CD4-positive, alpha-beta T cell (primary cell): ENCODE measurements around the gene FTSJ1. TPM values are rescaled to one million over a fixed set of nuclear protein-coding genes. Genes with fewer than 3 reads are reported as not detected.
"Not testable (repeated sequence)": the region's sequence is repeated elsewhere in the genome, so short reads cannot be mapped to it uniquely, and the experiment has no call there.

Experiments
- ATAC-seq: fragments of 200-7000 bp; cut with Tn5 transposase; one replicate; pipeline ENCODE4 v1.10.0; 2022; ENCODE audit warnings: mild to moderate bottlenecking; ENCODE audit not compliant: poor library complexity
- CTCF ChIA-PET: fragments of 350-600 bp; sonication (Branson Sonifier 250); formaldehyde crosslinking; loops from one replicate; lab custom pipeline; 2021; ENCODE audit warnings: antibody characterized with exemption, inconsistent platforms; lab: Charles Lee
- POLR2A ChIA-PET: fragments of 350-600 bp; sonication (Branson Sonifier 250); formaldehyde crosslinking; loops from one replicate; lab custom pipeline; 2021; ENCODE audit warnings: antibody characterized with exemption, inconsistent platforms; lab: Charles Lee
- DNase-seq, 14 experiments: peaks; one replicate each; pipeline ENCODE4 v3.0.0-alpha.2; 2013 to 2020; ENCODE audit warnings: mixed read lengths in 2 of 14
- H3K27ac ChIP-seq, 2 donors: one replicate each; pipeline versions ENCODE4 v1.5.1 to v1.7.0; 2013; ENCODE audit warnings: low read length in 2 of 2, low read depth in 1 of 2, mild to moderate bottlenecking in 1 of 2
- H3K27me3 ChIP-seq, 2 experiments: 1 replicate in 1 of 2; 2 replicates in 1 of 2; pipeline versions ENCODE4 v1.6.1 to v1.7.0; 2013; ENCODE audit warnings: low read length in 2 of 2, control low read depth in 1 of 2, mild to moderate bottlenecking in 1 of 2, moderate library complexity in 1 of 2; ENCODE audit not compliant: insufficient read depth in 2 of 2, control insufficient read depth in 1 of 2
- H3K36me3 ChIP-seq: one replicate; pipeline ENCODE4 v1.6.1; 2013; ENCODE audit warnings: low read length, control low read depth; ENCODE audit not compliant: insufficient read depth
- H3K4me1 ChIP-seq: one replicate; pipeline ENCODE4 v1.6.1; 2013; ENCODE audit warnings: low read length, control low read depth; ENCODE audit not compliant: insufficient read depth
- H3K4me3 ChIP-seq: one replicate; pipeline ENCODE4 v1.5.1; 2013; ENCODE audit warnings: mild to moderate bottlenecking, low read length, moderate library complexity
- H3K9me3 ChIP-seq, 2 experiments: 1 replicate in 1 of 2; 2 replicates in 1 of 2; pipeline versions ENCODE4 v1.6.1 to v1.7.0; 2013; ENCODE audit warnings: low read length in 2 of 2, mild to moderate bottlenecking in 2 of 2, control low read depth in 1 of 2, moderate library complexity in 1 of 2; ENCODE audit not compliant: control insufficient read depth in 1 of 2, insufficient read depth in 1 of 2
- H3K27ac Mint-ChIP-seq: one replicate; pipeline ENCODE4 v1.8.0; 2020; ENCODE audit warnings: mixed read lengths
- H3K27me3 Mint-ChIP-seq: one replicate; pipeline ENCODE4 v1.8.0; 2021; ENCODE audit warnings: mixed read lengths
- H3K36me3 Mint-ChIP-seq: one replicate; pipeline ENCODE4 v1.8.0; 2021; ENCODE audit warnings: low read depth, mixed read lengths
- H3K4me1 Mint-ChIP-seq: one replicate; pipeline ENCODE4 v1.8.0; 2021; ENCODE audit warnings: low read depth, mixed read lengths
- H3K4me3 Mint-ChIP-seq: one replicate; pipeline ENCODE4 v1.8.0; 2020; ENCODE audit warnings: mild to moderate bottlenecking, mixed read lengths
- H3K9me3 Mint-ChIP-seq: one replicate; pipeline ENCODE4 v1.8.0; 2020; ENCODE audit warnings: mixed read lengths
- CTCF ChIP-seq: fragments of 200-600 bp; IDR thresholded peaks from one replicate; pipeline ENCODE4 v1.8.0; 2022; ENCODE audit warnings: antibody characterized with exemption, mild to moderate bottlenecking
- intact Hi-C, 2 experiments: fragments of 100-400 bp; cut with DNase I in 1 of 2; cut with micrococcal nuclease in 1 of 2; formaldehyde crosslinking; loops; one replicate each; pipeline versions ENCODE4 v1.15.1 to v1.9.0; 2023 to 2025; cut with DNase I, micrococcal nuclease
- polyA plus RNA-seq, 2 donors: library from polyadenylated mRNA; unstranded; fragments of 120-200 nt; gene quantifications; one replicate each; pipeline ENCODE4 v1.2.1, GENCODE V29; 2013
- total RNA-seq, 174 experiments: library from RNA in 2 of 174; stranded (reverse) in 2 of 174; gene quantifications; one replicate each; pipeline ENCODE4 v1.2.3 and lab custom pipeline; 2021 to 2026

FTSJ1 gene
- total RNA-seq, result 10 to 100 TPM; 60.0 to 61.0 TPM
- 39.3 TPM for polyA plus RNA-seq (2013, experiment 1 of 2)
- 43.5 TPM for polyA plus RNA-seq (2013, experiment 2 of 2)
- total RNA-seq (lab: John Stamatoyannopoulos, UW), result 37.0 to 170 (median 61.6) reads per million in 172 experiments

GRCh38 chrX:48475774-48476577 lies at the start of gene FTSJ1:
Gene FTSJ1, plus strand, starts transcription at chrX:48476199. Its CDS starts 1,849 bp downstream, at chrX:48478048.
- no peaks in the 10 kb centered on the region for H3K27me3 Mint-ChIP-seq
- H3K4me3 ChIP-seq, result peak within 1 kb of the TSS; percentile 92
- H3K4me1 Mint-ChIP-seq, result peaks cover 27% of the 10 kb centered on the region
- no peaks in the 10 kb centered on the region for H3K27me3 ChIP-seq
- H3K9me3 Mint-ChIP-seq, result no peaks in the 10 kb centered on the region
- DNase-seq (peak; percentile 77 to 97 (median 84)), ATAC-seq (peak; percentile 90)
- peaks cover 30% of the 10 kb centered on the region for H3K36me3 Mint-ChIP-seq
- no peak for TF ChIP-seq CTCF
- ChIA-PET POLR2A (interaction anchor here (0.7 to 3.0 kb wide), 5 partner anchors 32 to 326 kb away, joined by 3 to 13 read pairs (median 3); partner anchors contain the start of genes HDAC6, RBM3 and TBC1D25), CTCF (no interaction called here)
- H3K27ac ChIP-seq, result peak within 1 kb of the TSS; percentile 73 to 79
- intact Hi-C loops, result loop anchor here (2.0 to 10.0 kb wide), 6 partner anchors 33 to 821 kb away; partner anchors contain the start of genes EBP (in 2 of the 2), TBC1D25 (in 2 of the 2), ELK1 (in 1 of the 2) and PORCN (in 1 of the 2)
- H3K4me1 ChIP-seq, result peaks cover 22% of the 10 kb centered on the region
- no peaks in the 10 kb centered on the region for H3K9me3 ChIP-seq
- H3K36me3 ChIP-seq, result peaks cover 19% of the 10 kb centered on the region
- peak within 1 kb of the TSS; percentile 90 for H3K4me3 Mint-ChIP-seq
- H3K27ac Mint-ChIP-seq, result peak within 1 kb of the TSS; percentile 74

GRCh38 chrX:48427027-48427716 lies 48.8 kb upstream of the FTSJ1 start:
- CTCF ChIA-PET, result not testable (repeated sequence)

GRCh38 chrX:48429606-48430005 lies 46.4 kb upstream of the FTSJ1 start:
- intact Hi-C loops, H3K4me3 ChIP-seq, POLR2A ChIA-PET, H3K27ac ChIP-seq, H3K4me1 Mint-ChIP-seq, H3K27ac Mint-ChIP-seq, H3K27me3 Mint-ChIP-seq, H3K27me3 ChIP-seq, ATAC-seq, H3K9me3 ChIP-seq, H3K4me3 Mint-ChIP-seq, H3K9me3 Mint-ChIP-seq, H3K36me3 Mint-ChIP-seq, CTCF ChIA-PET, H3K36me3 ChIP-seq, DNase-seq: not testable (repeated sequence)
- peaks cover 17% of the 10 kb centered on the region for H3K4me1 ChIP-seq

More at GRCh38 chrX:48427027-48427716, 48.8 kb upstream of the FTSJ1 start:
- H3K4me1 ChIP-seq, H3K4me1 Mint-ChIP-seq, H3K4me3 Mint-ChIP-seq, H3K4me3 ChIP-seq, H3K27me3 ChIP-seq, intact Hi-C loops, H3K27ac ChIP-seq, H3K27me3 Mint-ChIP-seq, DNase-seq, H3K36me3 ChIP-seq, H3K27ac Mint-ChIP-seq, POLR2A ChIA-PET, H3K36me3 Mint-ChIP-seq, H3K9me3 Mint-ChIP-seq, H3K9me3 ChIP-seq: not testable (repeated sequence)
- ATAC-seq, result peak; percentile 32

- H3K27me3 Mint-ChIP-seq, DNase-seq, H3K4me3 ChIP-seq, H3K4me3 Mint-ChIP-seq, intact Hi-C loops, H3K9me3 Mint-ChIP-seq, POLR2A ChIA-PET, H3K36me3 Mint-ChIP-seq, H3K36me3 ChIP-seq, H3K9me3 ChIP-seq, ATAC-seq, H3K4me1 Mint-ChIP-seq, H3K27ac ChIP-seq, H3K27ac Mint-ChIP-seq, H3K27me3 ChIP-seq, CTCF ChIA-PET: not testable (repeated sequence)
- peaks cover 17% of the 10 kb centered on the region for H3K4me1 ChIP-seq
Observed at GRCh38 chrX:48430166-48430565, 45.8 kb upstream of the FTSJ1 start.

GRCh38 chrX:48433713-48434112 lies 42.3 kb upstream of the FTSJ1 start:
- H3K27ac Mint-ChIP-seq, H3K36me3 ChIP-seq, ATAC-seq, H3K9me3 Mint-ChIP-seq, H3K4me1 Mint-ChIP-seq, CTCF ChIA-PET, H3K36me3 Mint-ChIP-seq, H3K27me3 ChIP-seq, H3K27me3 Mint-ChIP-seq, H3K9me3 ChIP-seq, intact Hi-C loops, H3K4me3 Mint-ChIP-seq, H3K27ac ChIP-seq, H3K4me3 ChIP-seq, POLR2A ChIA-PET: not testable (repeated sequence)
- peaks cover 17% of the 10 kb centered on the region for H3K4me1 ChIP-seq
- peak in 9 of 14 experiments; percentile 1 to 53 (median 18) for DNase-seq

- H3K27me3 ChIP-seq, H3K36me3 ChIP-seq, H3K4me3 Mint-ChIP-seq, H3K4me3 ChIP-seq, H3K27ac ChIP-seq, POLR2A ChIA-PET, DNase-seq, H3K4me1 ChIP-seq, H3K27me3 Mint-ChIP-seq, H3K9me3 ChIP-seq, intact Hi-C loops, H3K27ac Mint-ChIP-seq, H3K9me3 Mint-ChIP-seq, H3K4me1 Mint-ChIP-seq, CTCF ChIA-PET, H3K36me3 Mint-ChIP-seq, ATAC-seq: not testable (repeated sequence)
Observed at GRCh38 chrX:48447201-48447600, 28.8 kb upstream of the FTSJ1 start.
